OCI-M2 (cell line): Measurements from ENCODE around the gene PGAM4.
"Not testable (repeated sequence)": the region's sequence is repeated elsewhere in the genome, so short reads cannot be mapped to it uniquely, and the experiment has no call there.

Experiments used
- DNase-seq: peaks from one replicate; lab custom pipeline; 2025; ENCODE audit not compliant: unreplicated experiment; lab: John Stamatoyannopoulos, UW

PGAM4 gene

GRCh38 chrX:77969538-77969937 is at the start of gene PGAM4:
Gene PGAM4 (minus strand): TSS chrX:77969638. CDS start chrX:77969638, 0 bp downstream.
- no peak for DNase-seq

GRCh38 chrX:78011846-78012245 is 42.4 kb upstream of the PGAM4 start:
- DNase-seq: no peak

- DNase-seq: no peak
These were observed 10.4 kb upstream of the PGAM4 start for GRCh38 chrX:77979870-77980269.

- no peak for DNase-seq
These were observed 8.1 kb upstream of the PGAM4 start for GRCh38 chrX:77977518-77977917.

- no peak for DNase-seq
These were observed 7.7 kb upstream of the PGAM4 start for GRCh38 chrX:77977095-77977494.

- no peak for DNase-seq
These were observed 6.3 kb upstream of the PGAM4 start for GRCh38 chrX:77975755-77976154.

- DNase-seq: no peak
These were observed 1.8 kb downstream of the PGAM4 start for GRCh38 chrX:77967631-77968030.

GRCh38 chrX:77966361-77966760 is 3.1 kb downstream of the PGAM4 start:
- DNase-seq: no peak

GRCh38 chrX:77962068-77962902 is 7.2 kb downstream of the PGAM4 start:
- no peak for DNase-seq

GRCh38 chrX:77961063-77961462 is 8.4 kb downstream of the PGAM4 start:
- DNase-seq: no peak

- DNase-seq: no peak
These were observed 8.9 kb downstream of the PGAM4 start for GRCh38 chrX:77960567-77960966.

- DNase-seq: no peak
These were observed 15.7 kb downstream of the PGAM4 start for GRCh38 chrX:77953708-77954107.

- DNase-seq: no peak
These were observed 16.1 kb downstream of the PGAM4 start for GRCh38 chrX:77953302-77953701.

GRCh38 chrX:77952173-77952572 is 17.3 kb downstream of the PGAM4 start:
- DNase-seq: no peak

- no peak for DNase-seq
These were observed 19.6 kb downstream of the PGAM4 start for GRCh38 chrX:77949840-77950239.

GRCh38 chrX:77946571-77946970 is 22.9 kb downstream of the PGAM4 start:
- DNase-seq: no peak

- DNase-seq: no peak
These were observed 23.4 kb downstream of the PGAM4 start for GRCh38 chrX:77945910-77946545.

GRCh38 chrX:77945031-77945430 is 24.4 kb downstream of the PGAM4 start:
- not testable (repeated sequence) for DNase-seq

- DNase-seq: no peak
These were observed 31.3 kb downstream of the PGAM4 start for GRCh38 chrX:77938083-77938680.

GRCh38 chrX:77937291-77937690 is 32.1 kb downstream of the PGAM4 start:
- no peak for DNase-seq

GRCh38 chrX:77936299-77936698 is 33.1 kb downstream of the PGAM4 start:
- no peak for DNase-seq

- DNase-seq: no peak
These were observed 33.6 kb downstream of the PGAM4 start for GRCh38 chrX:77935886-77936285.
